Measurements from ENCODE around the gene PITPNM3. TPM values are rescaled to one million over a fixed set of nuclear protein-coding genes. Genes with fewer than 3 reads are reported as not detected.

The PITPNM3 gene
- total and polyA plus RNA-seq, 2 donors (not counting 1 experiment from before 2014, with no cell fraction given): 0.99 to 1.1 TPM

GRCh38 chr17:6505425-6506142 lies 50.8 kb downstream of the PITPNM3 start:
- DNase-seq (ENCODE audit: low read depth in 2 of 2): peak; percentile 17 to 74
- no peaks in the 10 kb centered on the region for H3K9me3 ChIP-seq (ENCODE audit: control insufficient read depth, insufficient read depth, low read depth, low read length)

DNA sequence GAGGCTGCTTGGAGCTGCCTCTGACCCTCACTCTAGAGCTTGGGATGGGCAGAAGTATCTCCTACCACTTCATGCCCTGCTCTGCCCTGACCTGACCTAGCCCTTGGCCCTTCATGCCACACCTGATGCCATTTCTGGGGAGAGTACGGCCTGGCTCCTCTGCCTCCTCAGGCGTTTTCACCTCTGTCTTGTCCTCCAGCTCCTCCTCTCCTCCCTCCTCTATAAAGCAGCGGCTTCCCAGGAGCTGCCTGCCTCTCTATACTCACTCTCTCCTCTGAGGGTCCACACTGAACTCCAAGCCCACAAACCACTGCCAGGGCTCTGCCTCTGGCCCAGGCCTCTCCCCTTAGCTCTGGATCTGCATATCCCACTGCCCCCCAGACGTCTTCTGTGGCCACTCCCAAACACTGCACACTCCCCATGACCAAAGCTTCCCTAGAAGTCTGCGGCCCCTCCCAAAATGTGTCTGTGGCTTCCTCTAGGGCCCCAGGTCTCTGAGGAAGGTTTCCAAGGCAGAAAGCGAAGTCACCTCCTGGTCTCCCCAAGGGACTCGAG lies 52.6 kb downstream of the PITPNM3 start:
- TF ChIP-seq CTCF (conservative IDR thresholded peaks at IDR 0.05 in 1 of 2, IDR thresholded peaks at IDR 0.05 in 1 of 2; ENCODE audit: low read depth in 1 of 2, low read length in 2 of 2) (no peak), EZH2 (IDR thresholded peaks at IDR 0.05; ENCODE audit: low read length, missing control alignments) (no peak)
- H3K36me3 ChIP-seq (ENCODE audit: control insufficient read depth, insufficient read depth, low read length): no peaks in the 10 kb centered on the region
- no peaks in the 10 kb centered on the region for H3K9me3 ChIP-seq (ENCODE audit: control insufficient read depth, insufficient read depth, low read depth, low read length)
- DNase-seq (ENCODE audit: low read depth in 2 of 2): no peak
- H3K4me2 ChIP-seq (ENCODE audit: extremely low read depth, insufficient read depth, low read length): no peak overlapping the region
- no peak overlapping the region for H3K4me3 ChIP-seq (replicated peaks in 1 of 4; ENCODE audit: control extremely low read depth in 1 of 4, insufficient read depth in 1 of 4, low read depth in 3 of 4, low read length in 4 of 4)
- no peaks in the 10 kb centered on the region for H4K20me1 ChIP-seq (ENCODE audit: control insufficient read depth, extremely low read depth, insufficient read depth, low read length)
- H3K27ac ChIP-seq (ENCODE audit: insufficient read depth, low read length): no peak overlapping the region
- H3K27me3 ChIP-seq (ENCODE audit: control insufficient read depth, insufficient read depth, low read length): no peaks in the 10 kb centered on the region
- peaks cover 4% of the 10 kb centered on the region for H3K4me1 ChIP-seq (ENCODE audit: control insufficient read depth, extremely low read depth, insufficient read depth, low read length)
- no peak overlapping the region for H3K9ac ChIP-seq (ENCODE audit: insufficient read depth, low read length)
- no peaks in the 10 kb centered on the region for H3K79me2 ChIP-seq (ENCODE audit: control insufficient read depth, insufficient read depth, low read length)
- no peak overlapping the region for H2AFZ ChIP-seq (ENCODE audit: low read length)

More at GRCh38 chr17:6505425-6506142, 50.8 kb downstream of the PITPNM3 start:
- no peaks in the 10 kb centered on the region for H3K36me3 ChIP-seq (ENCODE audit: control insufficient read depth, insufficient read depth, low read length)
- H2AFZ ChIP-seq (ENCODE audit: low read length): no peak overlapping the region
- no peak overlapping the region for H3K4me3 ChIP-seq (replicated peaks in 1 of 4; ENCODE audit: control extremely low read depth in 1 of 4, insufficient read depth in 1 of 4, low read depth in 3 of 4, low read length in 4 of 4)
- no peak overlapping the region for H3K27ac ChIP-seq (ENCODE audit: insufficient read depth, low read length)
- H3K9ac ChIP-seq (ENCODE audit: insufficient read depth, low read length): no peak overlapping the region
- H4K20me1 ChIP-seq (ENCODE audit: control insufficient read depth, extremely low read depth, insufficient read depth, low read length): no peaks in the 10 kb centered on the region
- no peak overlapping the region for H3K4me2 ChIP-seq (ENCODE audit: extremely low read depth, insufficient read depth, low read length)
- TF ChIP-seq EZH2 (IDR thresholded peaks at IDR 0.05; ENCODE audit: low read length, missing control alignments) (no peak), CTCF (conservative IDR thresholded peaks at IDR 0.05 in 1 of 2, IDR thresholded peaks at IDR 0.05 in 1 of 2; ENCODE audit: low read depth in 1 of 2, low read length in 2 of 2) (no peak)
- peaks cover 4% of the 10 kb centered on the region for H3K4me1 ChIP-seq (ENCODE audit: control insufficient read depth, extremely low read depth, insufficient read depth, low read length)
- H3K27me3 ChIP-seq (ENCODE audit: control insufficient read depth, insufficient read depth, low read length): no peaks in the 10 kb centered on the region
- H3K79me2 ChIP-seq (ENCODE audit: control insufficient read depth, insufficient read depth, low read length): no peaks in the 10 kb centered on the region

DNA sequence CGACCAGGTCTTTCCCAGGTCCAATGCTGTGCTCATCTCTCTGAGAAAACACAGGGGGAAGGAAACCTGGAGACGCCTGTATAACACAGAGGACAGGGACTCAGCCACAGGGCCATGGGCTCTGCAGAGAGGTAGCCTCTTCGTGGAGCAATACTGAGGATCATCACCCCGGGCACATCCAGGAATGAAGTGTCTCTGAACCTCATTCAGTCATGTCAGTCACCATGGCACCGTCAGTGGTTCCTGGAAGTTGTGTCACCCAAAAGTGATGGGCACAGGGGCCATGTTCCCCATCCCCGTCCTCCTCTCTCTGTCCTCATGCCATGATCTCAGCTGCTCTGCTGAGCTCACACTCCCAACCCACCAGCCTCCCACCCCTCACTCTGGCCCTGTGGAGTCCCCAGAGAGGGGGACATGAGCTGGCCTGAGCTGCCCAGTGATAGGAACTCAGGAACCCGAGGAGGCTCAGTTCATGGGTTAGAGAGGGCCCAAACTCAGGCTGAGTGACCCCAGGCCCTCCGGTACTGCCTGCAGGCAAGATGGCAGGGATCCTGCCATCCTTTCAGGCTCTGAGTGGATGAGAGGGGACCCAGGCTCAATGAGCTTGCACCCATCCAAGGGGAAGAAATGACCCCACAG lies 53.4 kb downstream of the PITPNM3 start:
- Histone ChIP-seq H3K9ac (ENCODE audit: insufficient read depth, low read length) (no peak overlapping the region), H3K27me3 (ENCODE audit: control insufficient read depth, insufficient read depth, low read length) (no peaks in the 10 kb centered on the region), H3K9me3 (ENCODE audit: control insufficient read depth, insufficient read depth, low read depth, low read length) (no peaks in the 10 kb centered on the region), H3K4me3 (replicated peaks in 1 of 4; ENCODE audit: control extremely low read depth in 1 of 4, insufficient read depth in 1 of 4, low read depth in 3 of 4, low read length in 4 of 4) (no peak overlapping the region), H3K4me1 (ENCODE audit: control insufficient read depth, extremely low read depth, insufficient read depth, low read length) (peaks cover 4% of the 10 kb centered on the region), H2AFZ (ENCODE audit: low read length) (no peak overlapping the region), H4K20me1 (ENCODE audit: control insufficient read depth, extremely low read depth, insufficient read depth, low read length) (no peaks in the 10 kb centered on the region), H3K79me2 (ENCODE audit: control insufficient read depth, insufficient read depth, low read length) (no peaks in the 10 kb centered on the region), H3K4me2 (ENCODE audit: extremely low read depth, insufficient read depth, low read length) (no peak overlapping the region), H3K36me3 (ENCODE audit: control insufficient read depth, insufficient read depth, low read length) (no peaks in the 10 kb centered on the region), H3K27ac (ENCODE audit: insufficient read depth, low read length) (no peak overlapping the region)
- TF ChIP-seq CTCF (conservative IDR thresholded peaks at IDR 0.05 in 1 of 2, IDR thresholded peaks at IDR 0.05 in 1 of 2; ENCODE audit: low read depth in 1 of 2, low read length in 2 of 2): no peak
- no peak for TF ChIP-seq EZH2 (IDR thresholded peaks at IDR 0.05; ENCODE audit: low read length, missing control alignments)
- DNase-seq (ENCODE audit: low read depth in 2 of 2): no peak

Data from fibroblast of lung (primary cell).